HFF-Myc (cell line): ENCODE data around the gene AGBL5.

ENCODE experiments used
- DNase-seq: peaks from one replicate; pipeline ENCODE4 v3.0.0-alpha.2; 2011; ENCODE audit warnings: low read depth; ENCODE audit errors: extremely low read depth
- H3K4me3 ChIP-seq: replicated peaks from 2 replicates; pipeline ENCODE4 v1.5.1; 2011; ENCODE audit warnings: low read depth, mild to moderate bottlenecking, control low read depth, low read length
- TF ChIP-seq, protein P1 (sequence below): IDR thresholded peaks from 2 replicates; pipeline ENCODE4 v1.5.1; 2012; ENCODE audit warnings: mild to moderate bottlenecking, low read depth, low read length, control low read depth; ENCODE audit errors: missing control alignments

Gene AGBL5

DNA sequence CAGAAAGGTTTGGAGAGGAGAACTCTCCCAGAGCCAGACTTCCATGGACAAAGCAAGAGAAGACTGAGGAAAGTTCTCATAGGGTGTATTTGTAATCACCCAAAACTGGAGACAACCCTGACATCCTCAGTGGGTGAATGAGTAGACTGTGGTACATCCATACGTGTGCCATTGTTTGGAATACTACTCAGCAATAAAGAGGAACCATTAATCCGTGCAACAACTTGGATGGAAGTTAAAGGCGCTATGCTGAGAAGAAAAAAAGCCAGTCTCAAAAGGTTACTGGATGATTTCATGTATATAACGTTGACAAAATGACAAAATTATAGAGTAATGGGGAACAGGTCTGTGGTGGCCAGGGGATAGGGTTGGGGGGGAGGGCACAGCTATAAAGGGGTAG, 42.8 kb upstream of the AGBL5 start:
- no peak overlapping the region for H3K4me3 ChIP-seq
- TF ChIP-seq, protein P1, sequence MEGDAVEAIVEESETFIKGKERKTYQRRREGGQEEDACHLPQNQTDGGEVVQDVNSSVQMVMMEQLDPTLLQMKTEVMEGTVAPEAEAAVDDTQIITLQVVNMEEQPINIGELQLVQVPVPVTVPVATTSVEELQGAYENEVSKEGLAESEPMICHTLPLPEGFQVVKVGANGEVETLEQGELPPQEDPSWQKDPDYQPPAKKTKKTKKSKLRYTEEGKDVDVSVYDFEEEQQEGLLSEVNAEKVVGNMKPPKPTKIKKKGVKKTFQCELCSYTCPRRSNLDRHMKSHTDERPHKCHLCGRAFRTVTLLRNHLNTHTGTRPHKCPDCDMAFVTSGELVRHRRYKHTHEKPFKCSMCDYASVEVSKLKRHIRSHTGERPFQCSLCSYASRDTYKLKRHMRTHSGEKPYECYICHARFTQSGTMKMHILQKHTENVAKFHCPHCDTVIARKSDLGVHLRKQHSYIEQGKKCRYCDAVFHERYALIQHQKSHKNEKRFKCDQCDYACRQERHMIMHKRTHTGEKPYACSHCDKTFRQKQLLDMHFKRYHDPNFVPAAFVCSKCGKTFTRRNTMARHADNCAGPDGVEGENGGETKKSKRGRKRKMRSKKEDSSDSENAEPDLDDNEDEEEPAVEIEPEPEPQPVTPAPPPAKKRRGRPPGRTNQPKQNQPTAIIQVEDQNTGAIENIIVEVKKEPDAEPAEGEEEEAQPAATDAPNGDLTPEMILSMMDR = no peak
- no peak for DNase-seq

GRCh38 chr2:27009083-27009482, 42.4 kb upstream of the AGBL5 start:
- TF ChIP-seq, protein P1 = no peak
- H3K4me3 ChIP-seq = no peak overlapping the region
- DNase-seq = no peak

DNA sequence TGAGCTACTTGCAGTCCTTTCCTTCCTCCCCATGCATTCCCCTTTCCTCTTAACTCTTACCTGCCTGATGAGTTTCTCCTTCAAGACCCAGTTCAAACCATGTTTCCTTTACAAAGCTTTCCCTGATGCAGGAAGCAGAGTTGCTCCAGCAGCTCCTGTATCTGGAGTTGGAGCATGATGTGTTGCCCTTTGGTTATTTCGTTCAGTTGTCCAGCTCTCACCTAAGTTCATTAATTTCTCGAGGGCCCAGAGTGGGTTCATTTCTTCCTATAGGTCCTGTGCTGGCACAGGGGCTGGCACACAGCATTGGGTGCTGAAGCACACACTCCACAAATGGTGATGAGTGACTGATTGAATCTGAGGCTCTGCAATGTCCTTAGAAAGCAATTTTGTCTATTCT, 41.8 kb upstream of the AGBL5 start:
- TF ChIP-seq, protein P1 = no peak
- no peak overlapping the region for H3K4me3 ChIP-seq

DNA sequence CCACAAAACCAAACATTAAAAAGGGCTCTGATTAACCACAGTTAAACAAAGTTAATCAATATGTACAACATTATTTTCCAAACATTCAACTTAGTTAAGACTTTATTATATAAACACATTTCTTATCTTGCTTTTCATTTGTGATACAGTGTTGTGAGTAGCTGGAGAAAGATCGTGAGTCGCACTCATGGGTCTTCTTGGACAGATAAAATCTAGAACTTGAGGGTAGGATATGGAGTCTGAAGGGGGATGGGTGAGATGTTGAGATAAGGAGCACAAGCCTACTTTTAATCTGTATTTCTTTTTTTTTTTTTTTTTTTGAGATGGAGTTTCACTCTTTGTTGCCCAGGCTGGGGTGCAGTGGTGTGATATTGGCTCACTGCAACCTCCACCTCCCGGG, 41.3 kb upstream of the AGBL5 start:
- H3K4me3 ChIP-seq = no peak overlapping the region
- no peak for DNase-seq
- TF ChIP-seq, protein P1 = no peak

More for the DNA sequence above, 41.8 kb upstream of the AGBL5 start:
- DNase-seq = no peak

GRCh38 chr2:27013738-27014137, 37.7 kb upstream of the AGBL5 start:
- H3K4me3 ChIP-seq = no peak overlapping the region
- DNase-seq = no peak
- TF ChIP-seq, protein P1 = no peak

- TF ChIP-seq, protein P1 = no peak
- H3K4me3 ChIP-seq = no peak overlapping the region
- DNase-seq = no peak
Measured at GRCh38 chr2:27014771-27015433, 36.6 kb upstream of the AGBL5 start.
